Activated CD4-positive, alpha-beta T cell treated with anti-CD3 and anti-CD28 coated beads for 24 hours (primary cell): ENCODE measurements around the gene C16orf95.

ENCODE experiments used
- DNase-seq, 2 donors: peaks; one replicate each; pipeline ENCODE4 v3.0.0-alpha.2; 2020; ENCODE audit warnings: low read depth in 2 of 2

Gene C16orf95

DNA sequence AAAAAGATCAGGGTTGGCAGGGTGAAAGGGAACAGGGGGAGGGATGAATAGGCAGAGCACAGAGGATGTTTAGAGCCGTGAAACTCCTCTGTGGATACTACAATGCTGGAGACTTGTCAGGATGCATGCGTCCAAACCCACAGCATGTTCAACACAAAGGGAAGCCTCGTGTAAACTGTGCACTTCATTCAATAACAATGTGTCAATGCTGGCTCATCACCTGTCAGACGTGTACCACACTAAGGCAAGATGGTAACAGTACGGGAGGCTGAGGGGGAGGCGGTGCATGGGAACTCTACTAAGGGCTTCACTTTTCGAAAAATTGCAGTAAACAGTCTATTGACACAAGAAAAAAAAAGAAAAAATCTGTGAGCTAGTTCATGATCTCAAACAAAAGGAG, 63.7 kb downstream of the C16orf95 start:
- no peak for DNase-seq
